ENCODE data around the gene ORM2.

The ORM2 gene

GRCh38 chr9:114296338-114296737, 33.3 kb upstream of the ORM2 start:
- DNase-seq: no peak

- no peak for DNase-seq
These were observed 30.1 kb upstream of the ORM2 start for GRCh38 chr9:114299286-114300152.

GRCh38 chr9:114300153-114300845, 29.4 kb upstream of the ORM2 start:
- DNase-seq: no peak

GRCh38 chr9:114300846-114301797, 28.5 kb upstream of the ORM2 start:
- DNase-seq: no peak

- no peak for DNase-seq
These were observed 27.7 kb upstream of the ORM2 start for GRCh38 chr9:114301798-114302565.

DNA sequence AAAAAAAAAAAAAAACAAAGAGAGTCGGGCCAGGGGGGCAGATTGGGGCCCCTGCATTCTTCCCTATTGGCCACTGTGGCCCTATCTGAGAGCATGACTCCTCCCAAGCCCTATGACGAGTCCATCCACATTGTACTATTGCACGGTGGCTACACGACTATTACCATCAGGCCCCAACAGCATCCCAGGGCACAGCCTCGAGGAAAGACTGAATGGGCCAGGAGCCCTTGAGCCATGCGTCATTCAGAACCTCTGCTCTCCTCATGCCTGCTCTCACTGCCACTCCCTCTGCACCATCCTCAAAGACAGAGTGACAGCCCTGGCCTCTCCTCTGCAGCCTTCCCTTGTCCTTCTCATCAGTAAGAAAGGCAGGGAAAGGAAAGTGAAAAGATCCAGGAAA, 26.9 kb upstream of the ORM2 start:
- no peak for DNase-seq

- DNase-seq: no peak
These were observed 26.1 kb upstream of the ORM2 start for GRCh38 chr9:114303571-114303970.

DNA sequence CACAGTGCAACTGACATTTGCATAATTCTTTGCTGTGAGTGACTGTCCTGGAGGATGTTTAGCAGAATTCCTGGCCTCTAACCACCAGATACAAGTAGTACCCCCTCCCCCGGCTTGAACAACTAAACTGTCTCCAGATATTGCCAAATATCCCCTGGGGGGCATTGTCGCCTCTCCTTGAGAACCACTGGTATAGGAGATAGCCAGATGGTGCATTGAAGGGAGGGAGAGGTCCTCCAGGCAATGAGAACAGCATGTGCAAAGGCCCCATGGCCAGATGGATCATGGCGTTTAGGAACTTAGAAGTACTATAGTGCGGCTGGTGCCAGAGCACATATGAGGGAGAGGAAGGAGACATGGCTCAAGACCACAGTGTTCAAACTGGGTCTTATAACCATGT, 25.7 kb upstream of the ORM2 start:
- no peak for DNase-seq

DNA sequence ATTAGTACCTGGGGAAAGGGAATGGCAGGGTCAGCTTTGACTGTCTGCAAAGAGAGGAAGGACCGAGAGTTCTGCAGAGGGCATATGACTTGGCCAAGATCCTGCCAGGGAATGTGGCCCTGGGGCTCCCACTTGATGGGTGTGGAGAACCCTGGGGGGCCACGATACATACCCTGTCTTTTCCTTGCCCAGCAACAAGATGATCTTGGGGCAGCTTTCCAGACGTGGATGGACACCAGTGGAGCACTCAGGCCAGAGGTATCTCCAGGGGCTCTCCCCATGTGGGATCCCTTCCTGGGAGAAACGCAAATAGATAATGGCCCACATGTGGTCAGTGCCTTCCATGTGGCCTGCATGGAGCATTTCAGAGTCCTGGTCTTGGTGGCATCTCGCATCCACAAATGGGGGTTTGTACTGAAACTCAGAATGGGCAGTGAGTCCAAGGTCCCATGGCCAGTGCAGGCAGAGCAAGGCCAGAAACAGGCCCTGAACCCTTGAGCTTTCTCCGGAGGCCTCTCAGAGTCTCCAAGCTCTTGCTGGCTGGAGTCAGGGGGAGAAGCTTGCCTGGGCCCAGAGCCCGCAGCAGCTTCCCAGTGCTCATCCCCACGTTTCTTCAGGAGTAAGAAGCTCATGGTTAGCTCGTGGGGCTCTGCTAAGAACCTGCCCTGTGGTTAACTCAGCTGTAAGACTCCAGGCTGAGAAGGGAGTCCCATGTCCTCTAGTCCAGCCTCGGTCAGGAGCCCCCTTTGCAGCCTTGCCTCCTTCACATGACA, 25.1 kb upstream of the ORM2 start:
- no peak for DNase-seq

DNA sequence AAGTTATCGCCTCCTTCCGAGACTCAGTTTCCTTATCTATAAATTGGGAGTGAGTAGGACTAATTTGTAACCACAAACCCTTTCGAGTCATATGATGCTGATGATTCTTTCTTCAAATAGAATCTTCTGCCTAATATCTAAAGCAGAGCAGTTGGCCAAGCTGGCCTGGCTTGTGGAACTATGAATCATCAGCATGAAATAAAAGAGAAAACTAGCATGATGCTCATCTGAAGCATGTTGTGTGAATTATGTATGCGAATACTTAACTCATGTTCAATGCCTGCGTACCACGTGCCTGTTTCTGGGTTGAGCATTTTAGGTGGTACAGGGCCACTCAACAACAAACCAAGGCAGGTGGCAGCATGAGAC, 21.8 kb upstream of the ORM2 start:
- no peak for DNase-seq

DNA sequence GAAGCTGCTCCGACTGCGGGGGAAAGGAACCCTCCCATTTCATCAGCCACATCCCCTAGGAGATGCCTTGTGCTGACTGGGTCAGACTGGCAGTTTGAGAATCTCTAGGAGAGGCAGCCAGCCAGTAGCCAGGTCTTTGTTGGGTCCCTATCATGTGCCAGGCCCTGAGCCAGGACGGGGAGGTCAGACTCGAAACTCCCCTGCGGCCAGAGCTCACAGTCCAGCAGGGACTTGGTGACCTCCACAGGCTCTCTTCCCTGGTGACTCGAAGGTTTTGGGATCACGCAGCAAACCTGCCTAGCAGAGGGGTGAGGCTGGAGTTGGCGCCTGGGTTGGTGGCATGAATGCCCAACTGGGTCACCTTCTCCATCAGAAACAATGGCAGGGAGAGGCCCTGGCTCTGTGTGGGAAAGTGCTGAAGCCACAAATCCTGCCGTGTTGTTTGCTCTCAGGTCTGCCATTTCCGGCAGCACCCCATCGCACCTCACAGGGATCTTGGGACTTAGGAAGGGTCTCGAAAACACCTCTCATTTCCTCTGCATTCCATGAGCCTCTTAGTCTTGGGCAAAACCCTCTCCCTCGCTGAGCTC, 21.2 kb upstream of the ORM2 start:
- no peak for DNase-seq

DNA sequence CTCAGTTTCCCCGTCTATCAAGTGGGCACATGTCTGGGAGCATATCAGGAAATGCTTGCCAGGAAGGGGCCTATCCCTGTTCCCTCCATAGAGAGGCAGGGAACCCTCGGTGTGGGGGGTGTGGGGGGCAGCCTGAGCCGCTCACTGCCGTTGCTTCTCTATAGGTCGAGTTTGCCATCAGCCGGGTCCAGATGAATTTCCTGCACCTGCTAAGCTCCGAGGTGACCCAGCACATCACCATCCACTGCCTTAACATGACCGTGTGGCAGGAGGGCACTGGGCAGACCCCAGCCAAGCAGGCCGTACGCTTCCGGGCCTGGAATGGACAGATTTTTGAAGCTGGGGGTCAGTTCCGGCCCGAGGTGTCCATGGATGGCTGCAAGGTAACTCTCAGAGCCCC, 20.6 kb upstream of the ORM2 start:
- DNase-seq: no peak

DNA sequence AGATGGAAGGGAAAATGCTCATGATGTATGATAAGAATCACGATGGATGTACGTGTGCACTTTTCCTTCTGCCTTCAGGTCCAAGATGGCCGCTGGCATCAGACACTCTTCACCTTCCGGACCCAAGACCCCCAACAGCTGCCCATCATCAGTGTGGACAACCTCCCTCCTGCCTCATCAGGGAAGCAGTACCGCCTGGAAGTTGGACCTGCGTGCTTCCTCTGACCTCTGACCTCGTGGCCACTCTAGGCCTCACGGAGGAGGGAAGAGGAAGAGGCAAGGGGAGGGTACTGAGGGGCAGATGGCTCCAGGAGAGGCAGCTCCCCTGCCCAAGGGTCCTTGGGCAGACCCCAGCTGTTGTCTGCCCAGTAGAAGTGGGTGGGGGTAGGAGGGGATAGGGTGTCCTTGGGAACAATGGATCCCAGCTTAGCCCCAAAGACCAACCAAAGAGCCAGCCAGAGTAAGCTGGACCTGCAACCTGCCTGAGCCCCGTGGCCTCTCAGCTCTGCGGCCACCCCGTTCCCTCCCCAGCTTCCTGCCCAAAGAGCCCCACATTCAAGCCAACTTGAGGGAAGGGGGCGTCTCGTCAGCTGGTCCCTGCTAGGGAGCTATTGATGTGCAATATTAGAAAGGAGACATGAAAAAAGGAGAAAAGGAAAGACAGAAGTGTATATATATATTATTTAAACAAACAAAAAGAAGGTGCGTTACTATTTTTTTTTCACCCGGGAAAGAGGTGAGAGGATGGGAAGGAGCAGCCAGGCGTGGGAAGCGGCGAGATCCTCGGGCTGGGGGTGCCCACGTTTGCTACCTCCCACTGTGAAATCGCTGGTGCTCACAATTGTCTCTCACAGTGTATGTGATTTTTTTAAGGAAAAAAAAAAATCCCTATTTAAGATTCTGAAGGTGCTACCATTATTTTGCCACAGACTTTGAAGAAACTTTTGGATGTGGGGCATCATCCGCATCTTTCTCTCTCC, 18.9 kb upstream of the ORM2 start:
- no peak for DNase-seq

- DNase-seq: no peak
These were observed 17.8 kb upstream of the ORM2 start for GRCh38 chr9:114311571-114312512.

DNA sequence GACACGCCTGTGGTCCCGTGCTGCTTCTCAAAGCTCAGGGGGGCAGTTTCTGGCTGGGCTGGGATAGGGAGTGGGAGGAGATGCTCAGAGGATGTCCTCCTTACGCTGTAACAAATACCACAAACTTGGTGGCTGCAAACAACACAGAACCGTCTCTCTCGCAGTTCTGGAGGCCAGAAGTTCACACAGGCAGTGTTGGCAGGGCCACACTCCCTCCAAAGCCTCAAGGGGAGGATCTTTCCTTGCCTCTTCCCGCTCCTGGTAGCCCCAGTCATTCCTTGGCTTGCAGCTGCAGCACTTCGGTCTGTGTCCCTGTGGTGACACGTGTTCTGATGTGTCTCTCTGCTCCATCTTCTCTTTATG, 17.2 kb upstream of the ORM2 start:
- no peak for DNase-seq

DNA sequence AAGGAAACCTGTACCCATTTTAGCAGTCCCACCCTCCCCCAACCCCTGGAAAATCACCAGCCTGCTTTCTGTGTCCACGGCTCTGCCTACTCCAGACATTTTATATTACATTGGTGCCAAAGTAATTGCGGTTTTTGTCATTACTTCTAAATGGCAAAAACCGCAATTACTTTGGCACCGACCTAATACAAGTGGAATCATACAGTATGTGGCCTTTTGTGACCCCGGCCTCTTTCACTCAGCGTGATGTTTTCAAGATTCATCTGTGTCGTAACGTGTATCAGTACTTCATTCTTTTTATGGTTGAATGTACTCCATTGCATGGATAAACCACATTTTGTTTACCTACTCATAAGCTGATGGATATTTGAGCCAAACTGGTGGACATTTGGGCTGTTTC, 16.5 kb upstream of the ORM2 start:
- DNase-seq: no peak

DNA sequence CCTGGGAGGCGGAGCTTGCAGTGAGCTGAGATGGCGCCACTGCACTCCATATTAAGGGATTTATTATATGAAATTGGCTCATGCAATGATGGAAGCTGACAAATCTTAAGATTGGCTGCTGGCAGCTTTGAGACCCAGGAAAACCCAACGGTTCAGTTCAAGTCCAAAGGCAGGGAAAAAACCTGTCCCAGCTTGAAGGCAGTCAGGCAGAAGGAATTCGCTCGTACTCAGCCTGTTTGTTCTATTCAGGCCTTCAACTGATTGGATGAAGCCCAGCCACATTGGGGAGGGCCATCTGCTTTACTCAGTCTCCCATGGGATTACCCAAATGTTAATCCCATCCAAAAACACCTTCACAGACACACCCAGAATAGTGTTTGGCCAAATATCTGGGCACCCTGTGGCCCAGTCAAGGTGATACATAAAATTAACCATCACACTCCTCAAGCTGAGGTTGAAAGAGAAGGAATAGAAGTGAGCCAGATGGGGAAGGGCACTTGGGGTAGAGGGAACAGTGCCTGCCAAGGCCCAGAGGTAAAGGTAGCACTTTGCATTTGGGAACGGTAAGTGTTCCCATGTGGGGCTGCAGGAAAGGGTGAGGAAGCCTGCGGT, 15.3 kb upstream of the ORM2 start:
- no peak for DNase-seq

DNA sequence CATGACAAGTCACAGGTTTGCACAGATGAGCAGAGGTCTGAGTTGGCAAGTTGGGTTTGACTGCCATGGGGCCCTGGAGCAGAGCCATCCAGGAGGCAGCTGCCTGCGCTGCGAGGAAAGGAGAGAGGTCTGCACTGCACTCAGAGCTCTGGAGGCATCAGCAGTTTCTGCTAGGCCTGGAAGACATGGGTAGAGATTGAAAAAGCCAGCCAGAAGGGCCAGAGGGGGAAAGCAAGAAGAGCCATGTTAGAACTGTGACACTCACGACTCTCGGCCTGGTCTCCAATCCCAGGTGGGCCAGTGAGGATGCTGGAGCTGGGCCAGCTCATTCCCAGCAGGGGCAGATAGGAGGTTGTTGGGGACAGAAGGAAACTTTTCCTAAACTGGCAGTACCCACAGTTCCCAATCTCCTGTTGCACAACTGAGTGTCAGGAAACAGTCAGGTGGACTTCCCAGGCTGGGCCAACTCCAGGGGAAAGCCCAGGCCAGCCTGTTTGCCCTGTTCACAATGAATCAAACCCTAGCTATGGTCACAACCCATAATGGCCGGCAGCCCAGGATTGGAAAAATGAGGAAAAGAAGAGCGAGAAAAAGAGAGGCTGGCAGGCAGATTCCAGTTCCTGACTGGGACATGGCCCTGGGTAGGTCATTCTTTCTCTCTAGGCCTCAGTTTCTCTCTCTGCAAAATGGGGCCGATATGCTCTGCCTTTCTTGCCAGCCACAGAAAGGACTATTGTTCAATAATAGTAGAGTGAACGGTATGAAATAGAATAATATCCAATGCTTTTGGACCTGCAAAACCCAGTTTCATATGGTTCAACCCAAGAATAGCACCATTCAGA, 14.6 kb upstream of the ORM2 start:
- DNase-seq: no peak

All from NCI-H748 treated with DMSO at 0.1 percent for 48 hours (cell line).